WTC11 (cell line): ENCODE results near the gene ALK. TPM values are rescaled to one million over a fixed set of nuclear protein-coding genes. Genes with fewer than 3 reads are reported as not detected.

ENCODE experiments used
- ATAC-seq: fragments of 200-7000 bp; cut with Tn5 transposase; 2 replicates; pipeline ENCODE4 v1.10.0; 2021; ENCODE audit warnings: mild to moderate bottlenecking, moderate library complexity
- CTCF ChIA-PET: fragments of 300-600 bp; sonication (Branson Sonifier 250); formaldehyde crosslinking; loops from one replicate; lab custom pipeline; 2021; ENCODE audit warnings: antibody characterized with exemption; lab: Charles Lee
- POLR2A ChIA-PET: fragments of 350-600 bp; sonication (Branson Sonifier 250); formaldehyde crosslinking; loops from one replicate; lab custom pipeline; 2021; ENCODE audit warnings: antibody characterized with exemption; lab: Charles Lee
- DNase-seq: peaks from one replicate; pipeline ENCODE4 v3.0.0; 2021; ENCODE audit warnings: low spot score
- H3K27ac Mint-ChIP-seq: 2 replicates; pipeline ENCODE4 v1.8.0; 2021; ENCODE audit warnings: mixed read lengths
- H3K27me3 Mint-ChIP-seq: 2 replicates; pipeline ENCODE4 v1.8.0; 2021; ENCODE audit warnings: low read depth, mild to moderate bottlenecking, moderate library complexity, mixed read lengths
- H3K36me3 Mint-ChIP-seq: 2 replicates; pipeline ENCODE4 v1.8.0; 2021; ENCODE audit warnings: mixed read lengths
- H3K4me1 Mint-ChIP-seq: 2 replicates; pipeline ENCODE4 v1.8.0; 2022; ENCODE audit warnings: mixed read lengths
- H3K4me3 Mint-ChIP-seq: 2 replicates; pipeline ENCODE4 v1.8.0; 2021; ENCODE audit warnings: mild to moderate bottlenecking, moderate library complexity, mixed read lengths
- H3K9me3 Mint-ChIP-seq: 2 replicates; pipeline ENCODE4 v1.8.0; 2021; ENCODE audit warnings: mixed read lengths
- ATF3 ChIP-seq: sonication (generic); formaldehyde crosslinking; conservative IDR thresholded peaks from 2 replicates; pipeline ENCODE4 v1.8.1; 2022; ENCODE audit warnings: mild to moderate bottlenecking, missing genetic modification reagents
- CREM ChIP-seq: sonication (generic); formaldehyde crosslinking; IDR thresholded peaks from 2 replicates; pipeline ENCODE4 v1.8.1; 2022; ENCODE audit warnings: mild to moderate bottlenecking, missing genetic modification reagents, moderate library complexity
- CTCF ChIP-seq: fragments of 200-600 bp; IDR thresholded peaks from 2 replicates; pipeline ENCODE4 v1.8.0; 2022; ENCODE audit warnings: antibody characterized with exemption
- FOXJ3 ChIP-seq: sonication (generic); formaldehyde crosslinking; IDR thresholded peaks from 2 replicates; pipeline ENCODE4 v1.9.0; 2021; ENCODE audit warnings: missing genetic modification reagents, mild to moderate bottlenecking, borderline replicate concordance
- HMGA2 ChIP-seq: fragments of 250-450 bp; sonication (Bioruptor Pico); IDR thresholded peaks from 2 replicates; pipeline ENCODE4 v1.4.0; 2021; ENCODE audit warnings: mild to moderate bottlenecking, moderate library complexity
- HMGXB4 ChIP-seq: sonication (generic); formaldehyde crosslinking; IDR thresholded peaks from 2 replicates; pipeline ENCODE4 v1.8.1; 2023; ENCODE audit warnings: mild to moderate bottlenecking, moderate library complexity, missing genetic modification reagents
- MLX ChIP-seq: sonication (generic); formaldehyde crosslinking; IDR thresholded peaks from 2 replicates; pipeline ENCODE4 v1.8.1; 2023; ENCODE audit warnings: mild to moderate bottlenecking, missing genetic modification reagents, moderate library complexity
- OVOL2 ChIP-seq: fragments of 250-450 bp; sonication (Bioruptor Pico); IDR thresholded peaks from 2 replicates; pipeline ENCODE4 v1.9.0; 2021; ENCODE audit warnings: mild to moderate bottlenecking, borderline replicate concordance
- PRDM15 ChIP-seq: sonication (generic); formaldehyde crosslinking; IDR thresholded peaks from 2 replicates; pipeline ENCODE4 v1.8.0; 2022; ENCODE audit warnings: missing genetic modification reagents
- SOX15 ChIP-seq: fragments of 250-450 bp; sonication (Bioruptor Pico); IDR thresholded peaks from 2 replicates; pipeline ENCODE4 v1.9.0; 2021; ENCODE audit warnings: mild to moderate bottlenecking
- TCF7 ChIP-seq: sonication (generic); formaldehyde crosslinking; IDR thresholded peaks from 2 replicates; pipeline ENCODE4 v1.8.0; 2022; ENCODE audit warnings: mild to moderate bottlenecking, low read depth, missing genetic modification reagents, moderate library complexity
- TP53 ChIP-seq: sonication (generic); formaldehyde crosslinking; IDR thresholded peaks from 2 replicates; pipeline ENCODE4 v1.8.1; 2023; ENCODE audit warnings: mild to moderate bottlenecking, missing genetic modification reagents
- ZBTB21 ChIP-seq: sonication (generic); formaldehyde crosslinking; IDR thresholded peaks from 2 replicates; pipeline ENCODE4 v1.8.1; 2023; ENCODE audit warnings: mild to moderate bottlenecking, missing genetic modification reagents, borderline replicate concordance
- ZNF138 ChIP-seq: sonication (generic); formaldehyde crosslinking; conservative IDR thresholded peaks from 2 replicates; pipeline ENCODE4 v1.8.1; 2022; ENCODE audit warnings: mild to moderate bottlenecking, moderate library complexity, missing genetic modification reagents
- ZNF219 ChIP-seq: sonication (generic); formaldehyde crosslinking; IDR thresholded peaks from 2 replicates; pipeline ENCODE4 v1.8.0; 2023; ENCODE audit warnings: missing genetic modification reagents, mild to moderate bottlenecking, borderline replicate concordance
- ZNF416 ChIP-seq: fragments of 250-450 bp; sonication (Bioruptor Pico); IDR thresholded peaks from 2 replicates; pipeline ENCODE4 v1.9.0; 2021; ENCODE audit warnings: mild to moderate bottlenecking, inconsistent platforms
- ZNF423 ChIP-seq: fragments of 250-450 bp; sonication (Bioruptor Pico); IDR thresholded peaks from 2 replicates; pipeline ENCODE4 v2.1.2; 2022; ENCODE audit warnings: mild to moderate bottlenecking, moderate library complexity
- total RNA-seq: library from RNA; stranded (reverse); gene quantifications from 3 replicates; pipeline ENCODE4 v1.2.3, GENCODE V29; 2021
- TF ChIP-seq, protein P1 (sequence below): sonication (generic); formaldehyde crosslinking; IDR thresholded peaks from 2 replicates; pipeline ENCODE4 v1.8.0; 2023; ENCODE audit warnings: missing genetic modification reagents
- TF ChIP-seq, protein P2 (sequence below): sonication (generic); formaldehyde crosslinking; IDR thresholded peaks from 2 replicates; pipeline ENCODE4 v1.8.1; 2022; ENCODE audit warnings: low read depth, mild to moderate bottlenecking, moderate library complexity, missing genetic modification reagents, borderline replicate concordance

The ALK gene
- total RNA-seq, 1 experiment from 2014 or later, result not detected

- TF ChIP-seq, protein P1, sequence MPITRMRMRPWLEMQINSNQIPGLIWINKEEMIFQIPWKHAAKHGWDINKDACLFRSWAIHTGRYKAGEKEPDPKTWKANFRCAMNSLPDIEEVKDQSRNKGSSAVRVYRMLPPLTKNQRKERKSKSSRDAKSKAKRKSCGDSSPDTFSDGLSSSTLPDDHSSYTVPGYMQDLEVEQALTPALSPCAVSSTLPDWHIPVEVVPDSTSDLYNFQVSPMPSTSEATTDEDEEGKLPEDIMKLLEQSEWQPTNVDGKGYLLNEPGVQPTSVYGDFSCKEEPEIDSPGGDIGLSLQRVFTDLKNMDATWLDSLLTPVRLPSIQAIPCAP (CRISPR knock-in tag), result no peak
- TF ChIP-seq HMGXB4 (CRISPR knock-in tag), result no peak
- no peak for TF ChIP-seq ATF3 (CRISPR knock-in tag)
- TF ChIP-seq, all 79 proteins: peak for 0
Measured at GRCh38 chr2:29261003-29261402, 660.4 kb downstream of the ALK start (continued).

DNA sequence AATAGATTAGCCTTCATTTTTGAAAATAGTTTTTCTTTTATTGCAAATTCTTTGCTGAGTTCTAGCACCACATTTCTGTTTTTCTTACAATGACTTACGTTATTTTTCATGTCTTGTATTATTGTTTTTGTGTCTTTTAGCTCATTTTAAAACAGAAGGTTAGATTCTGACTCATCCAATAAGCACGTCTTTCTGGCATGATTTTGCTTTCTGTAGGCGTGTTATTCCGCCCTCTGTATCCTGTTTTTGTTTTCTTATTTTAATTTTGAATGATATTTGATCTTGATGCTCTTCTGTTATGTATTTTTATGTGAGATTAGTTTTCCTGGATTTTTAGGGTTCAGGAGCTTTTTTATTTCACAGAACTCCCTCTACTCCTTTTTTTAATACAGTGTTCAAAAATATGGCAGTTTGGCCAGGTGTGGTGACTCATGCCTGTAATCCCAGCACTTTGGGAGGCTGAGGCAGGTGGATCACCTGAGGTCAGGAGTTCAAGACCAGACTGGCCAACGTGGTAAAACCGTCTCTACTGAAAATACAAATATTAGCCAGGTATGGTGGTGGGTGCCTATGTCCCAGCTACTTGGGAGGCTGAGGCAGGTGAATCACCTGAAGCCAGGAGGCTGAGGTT is 661.1 kb downstream of the ALK start:
- H3K36me3 Mint-ChIP-seq, result 0 out of 2 replicates have a peak, but pooled peaks cover 3% of the 10 kb centered on the region
- H3K4me1 Mint-ChIP-seq, result no peaks in the 10 kb centered on the region
- H3K9me3 Mint-ChIP-seq, result peaks cover 12% of the 10 kb centered on the region
- no peaks in the 10 kb centered on the region; the same call in 1 of the 2 replicates for H3K27me3 Mint-ChIP-seq
- DNase-seq (no peak), ATAC-seq (no peak)
- TF ChIP-seq ZNF219 (CRISPR knock-in tag), result no peak
- no peak for TF ChIP-seq ZNF138 (CRISPR knock-in tag)
- no peak for TF ChIP-seq MLX
- TF ChIP-seq ZBTB21 (CRISPR knock-in tag), result no peak
- TF ChIP-seq CREM (CRISPR knock-in tag), result no peak
- no peak for TF ChIP-seq TCF7 (CRISPR knock-in tag)
- ChIA-PET POLR2A (no interaction called here), CTCF (interaction anchor here (1.0 kb wide), 1 partner anchor 21 kb away, joined by 4 read pairs; no protein-coding TSS in a partner anchor)
- H3K4me3 Mint-ChIP-seq, result no peak overlapping the region
- no peak overlapping the region for H3K27ac Mint-ChIP-seq

DNA sequence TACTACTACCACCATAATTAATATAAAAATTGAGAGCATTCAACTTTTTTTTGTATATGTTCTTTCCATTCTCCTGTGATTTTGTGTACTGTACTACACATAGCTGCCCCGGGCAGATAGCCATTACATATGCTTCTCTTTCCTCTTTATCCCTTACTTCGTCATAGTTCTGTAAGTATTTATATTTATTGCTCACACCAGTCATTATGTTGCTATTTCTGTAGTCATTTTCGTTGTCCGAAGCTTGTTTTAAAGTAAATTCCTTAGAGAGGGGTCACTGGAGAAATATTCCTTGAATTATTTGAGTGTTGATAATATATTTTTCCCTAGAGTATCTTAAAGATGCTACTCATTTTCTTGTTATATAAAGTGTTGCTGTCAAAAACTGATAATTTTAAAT is 662.2 kb downstream of the ALK start:
- DNase-seq (no peak), ATAC-seq (no peak)
- ChIA-PET POLR2A (no interaction called here), CTCF (interaction anchor here (1.2 kb wide), 1 partner anchor 21 kb away, joined by 6 read pairs; no protein-coding TSS in a partner anchor)
- 0 out of 2 replicates have a peak, but pooled peaks cover 3% of the 10 kb centered on the region for H3K36me3 Mint-ChIP-seq
- no peaks in the 10 kb centered on the region; the same call in 1 of the 2 replicates for H3K27me3 Mint-ChIP-seq
- H3K27ac Mint-ChIP-seq, result no peak overlapping the region
- no peak overlapping the region for H3K4me3 Mint-ChIP-seq
- H3K9me3 Mint-ChIP-seq, result peaks cover 10% of the 10 kb centered on the region
- no peaks in the 10 kb centered on the region for H3K4me1 Mint-ChIP-seq
- TF ChIP-seq HMGA2, result no peak
- TF ChIP-seq OVOL2 (CRISPR knock-in tag), result no peak
- TF ChIP-seq PRDM15 (CRISPR knock-in tag), result no peak
- TF ChIP-seq, protein P1 (CRISPR knock-in tag), result no peak
- TF ChIP-seq SOX15, result no peak
- TF ChIP-seq TP53 (CRISPR knock-in tag), result no peak
- TF ChIP-seq CTCF, result no peak
- no peak for TF ChIP-seq FOXJ3 (CRISPR knock-in tag)
- no peak for TF ChIP-seq HMGXB4 (CRISPR knock-in tag)
- no peak for TF ChIP-seq ZNF423 (CRISPR knock-in tag)
- no peak for TF ChIP-seq ZNF416
- TF ChIP-seq, protein P2, sequence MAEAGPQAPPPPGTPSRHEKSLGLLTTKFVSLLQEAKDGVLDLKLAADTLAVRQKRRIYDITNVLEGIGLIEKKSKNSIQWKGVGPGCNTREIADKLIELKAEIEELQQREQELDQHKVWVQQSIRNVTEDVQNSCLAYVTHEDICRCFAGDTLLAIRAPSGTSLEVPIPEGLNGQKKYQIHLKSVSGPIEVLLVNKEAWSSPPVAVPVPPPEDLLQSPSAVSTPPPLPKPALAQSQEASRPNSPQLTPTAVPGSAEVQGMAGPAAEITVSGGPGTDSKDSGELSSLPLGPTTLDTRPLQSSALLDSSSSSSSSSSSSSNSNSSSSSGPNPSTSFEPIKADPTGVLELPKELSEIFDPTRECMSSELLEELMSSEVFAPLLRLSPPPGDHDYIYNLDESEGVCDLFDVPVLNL (CRISPR knock-in tag), result no peak
